TTC549 (cell line): ENCODE results near the gene EMC8.
"Not testable (repeated sequence)": the region's sequence is repeated elsewhere in the genome, so short reads cannot be mapped to it uniquely, and the experiment has no call there.

Experiments used
- FAIRE-seq: peaks from 2 replicates; lab custom pipeline; 2012; peaks lifted over from hg19 to GRCh38; lab: Jason Lieb, UNC

The EMC8 gene

DNA sequence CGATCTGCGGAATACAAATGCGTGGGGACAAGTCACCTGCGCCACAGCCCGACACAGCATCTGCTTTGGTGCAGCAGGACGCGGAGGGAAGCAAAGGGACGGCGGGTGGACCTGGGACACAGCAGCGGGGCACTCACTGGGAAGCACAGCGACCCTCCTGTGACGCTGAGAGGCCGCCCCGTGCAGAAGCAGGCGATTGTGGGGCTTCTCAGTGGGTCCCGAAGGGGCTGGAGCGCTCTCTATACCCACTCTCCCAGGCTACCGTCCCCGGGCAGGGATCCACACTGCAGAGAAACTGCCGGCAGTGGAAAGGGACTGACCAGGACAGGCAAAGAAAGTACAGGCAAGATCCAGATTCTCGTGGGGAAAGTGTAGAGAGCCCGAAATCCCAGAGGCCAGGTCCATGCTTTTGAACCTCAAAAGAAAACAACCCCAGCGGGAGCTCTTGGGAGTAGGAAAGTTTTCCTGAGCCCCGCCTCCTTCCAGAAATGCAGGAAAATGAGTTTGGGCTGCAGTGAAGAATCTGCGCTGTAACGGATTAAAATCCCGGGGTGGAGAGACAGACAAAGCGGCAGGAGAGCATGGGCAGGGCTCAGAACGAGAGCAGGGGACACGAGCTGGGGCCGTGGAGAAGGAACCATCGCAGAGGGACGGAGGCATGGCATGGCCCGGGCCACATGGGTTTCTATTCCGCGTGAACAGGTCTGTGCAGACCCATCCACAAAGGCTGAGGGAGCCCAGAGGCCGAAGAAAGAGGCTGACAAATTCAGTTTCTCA is 12.9 kb upstream of the EMC8 start:
- no peak for FAIRE-seq

DNA sequence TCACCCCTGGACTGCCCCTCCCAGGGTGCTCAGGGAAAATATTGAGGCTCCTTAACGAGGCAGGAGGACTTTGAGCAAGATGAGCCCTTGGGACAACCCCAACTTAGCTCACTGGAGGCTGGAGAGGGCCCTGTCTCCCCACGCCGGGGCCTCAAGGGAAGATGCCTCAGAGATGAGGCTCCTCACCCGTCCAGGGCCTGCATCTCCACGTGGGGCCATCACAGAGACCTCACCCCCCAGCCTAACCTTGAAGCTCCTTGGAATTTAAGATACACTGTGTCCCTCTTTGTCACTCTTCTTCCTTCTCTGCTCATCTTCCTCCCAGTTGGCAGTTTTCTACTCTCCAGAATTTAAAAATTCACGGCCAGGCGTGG is 11.4 kb upstream of the EMC8 start:
- no peak for FAIRE-seq

DNA sequence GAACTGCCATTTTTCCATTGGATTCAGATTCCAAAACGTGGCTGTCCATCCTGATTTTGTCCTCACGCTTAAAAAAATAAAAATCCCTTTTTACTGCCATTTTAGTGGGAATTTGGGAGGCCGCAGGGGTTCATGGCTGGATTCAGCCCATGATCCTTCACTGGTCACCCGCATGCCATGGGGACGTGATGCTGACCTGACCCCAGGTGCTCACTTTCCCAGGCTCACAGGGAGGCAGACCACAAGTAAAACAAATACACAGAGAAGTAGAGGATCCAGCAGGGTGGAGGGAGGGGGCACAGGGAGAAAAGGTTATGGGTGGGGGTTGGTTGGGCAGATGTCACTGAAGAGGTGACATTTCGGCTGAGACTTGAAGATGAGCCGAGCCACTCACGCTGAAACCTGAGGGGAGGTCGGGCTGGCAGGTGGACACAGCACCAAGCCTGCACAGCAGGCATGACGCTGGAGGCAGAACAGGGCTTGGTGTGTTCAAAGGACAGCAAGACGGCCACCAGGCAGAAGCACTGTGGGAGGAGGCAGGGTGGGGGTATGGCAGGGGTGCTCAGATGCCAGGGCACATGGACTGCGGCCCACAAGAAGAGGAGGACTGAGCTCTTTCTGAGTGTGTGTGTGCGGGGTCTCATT is 10.9 kb upstream of the EMC8 start:
- no peak for FAIRE-seq

DNA sequence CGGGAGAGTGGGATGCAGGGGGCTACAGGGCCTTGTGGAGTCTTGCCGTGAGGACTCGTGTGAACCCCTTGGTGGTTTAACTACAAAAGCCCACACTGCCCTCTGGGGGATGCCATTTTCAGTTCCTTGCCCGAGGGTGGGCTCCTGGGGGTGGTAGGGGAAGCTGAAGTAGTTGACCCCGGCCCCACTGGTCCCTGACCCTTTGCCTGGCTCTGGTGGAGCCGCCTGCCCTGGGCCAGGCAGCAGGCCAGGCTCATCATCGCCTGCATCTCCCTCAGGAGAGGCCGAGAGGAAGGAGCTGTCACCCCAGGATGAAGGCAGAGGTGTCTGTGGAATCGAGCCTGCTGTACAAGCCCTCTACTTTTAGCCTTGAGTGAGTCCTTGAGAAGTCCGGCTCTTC is 10.3 kb upstream of the EMC8 start:
- FAIRE-seq: no peak

DNA sequence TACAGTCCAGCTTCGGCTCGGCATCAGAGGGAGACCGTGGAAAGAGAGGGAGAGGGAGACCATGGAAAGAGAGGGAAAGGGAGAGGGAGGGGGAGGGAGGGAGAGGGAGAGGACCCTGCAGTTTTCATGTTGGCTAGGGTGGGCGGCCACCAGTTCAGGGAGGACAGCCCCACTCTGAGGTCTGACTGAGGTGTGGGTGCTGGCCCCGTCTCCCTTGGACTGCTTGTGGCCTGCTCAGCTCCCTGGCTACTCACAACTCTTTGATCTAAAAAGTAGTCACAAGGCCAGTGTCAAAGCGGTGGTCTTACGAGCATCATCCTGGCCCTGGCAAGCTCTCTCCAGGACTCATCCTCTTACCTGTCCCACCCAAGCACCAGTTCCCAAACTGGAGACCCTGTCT is 9.6 kb upstream of the EMC8 start:
- FAIRE-seq: no peak

DNA sequence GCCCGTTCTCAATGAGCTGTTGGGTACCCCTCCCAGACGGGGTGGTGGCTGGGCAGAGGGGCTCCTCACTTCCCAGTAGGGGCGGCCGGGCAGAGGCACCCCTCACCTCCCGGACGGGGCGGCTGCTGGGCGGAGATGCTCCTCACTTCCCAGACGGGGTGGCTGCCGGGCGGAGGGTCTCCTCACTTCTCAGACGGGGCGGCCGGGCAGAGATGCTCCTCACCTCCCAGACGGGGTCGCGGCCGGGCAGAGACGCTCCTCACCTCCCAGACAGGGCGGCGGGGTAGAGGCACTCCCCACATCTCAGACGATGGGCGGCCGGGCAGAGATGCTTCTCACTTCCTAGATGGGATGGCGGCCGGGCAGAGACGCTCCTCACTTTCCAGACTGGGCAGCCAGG is 8.8 kb upstream of the EMC8 start:
- FAIRE-seq: not testable (repeated sequence)

DNA sequence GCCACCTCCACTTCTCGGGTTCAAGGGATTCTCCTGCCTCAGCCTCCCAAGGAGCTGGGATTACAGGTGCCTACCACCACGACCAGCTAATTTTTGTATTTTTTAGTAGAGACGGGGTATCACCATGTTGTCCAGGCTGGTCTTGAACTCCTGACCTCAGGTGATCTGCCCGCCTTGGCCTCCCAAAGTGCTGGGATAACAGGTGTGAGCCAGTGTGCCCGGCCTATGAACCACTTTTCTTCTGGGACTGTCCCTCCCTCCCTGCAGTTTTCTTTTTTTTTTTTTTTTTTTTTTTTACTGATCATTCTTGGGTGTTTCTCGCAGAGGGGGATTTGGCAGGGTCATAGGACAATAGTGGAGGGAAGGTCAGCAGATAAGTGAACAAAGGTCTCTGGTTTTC is 8.0 kb upstream of the EMC8 start:
- FAIRE-seq: not testable (repeated sequence)

DNA sequence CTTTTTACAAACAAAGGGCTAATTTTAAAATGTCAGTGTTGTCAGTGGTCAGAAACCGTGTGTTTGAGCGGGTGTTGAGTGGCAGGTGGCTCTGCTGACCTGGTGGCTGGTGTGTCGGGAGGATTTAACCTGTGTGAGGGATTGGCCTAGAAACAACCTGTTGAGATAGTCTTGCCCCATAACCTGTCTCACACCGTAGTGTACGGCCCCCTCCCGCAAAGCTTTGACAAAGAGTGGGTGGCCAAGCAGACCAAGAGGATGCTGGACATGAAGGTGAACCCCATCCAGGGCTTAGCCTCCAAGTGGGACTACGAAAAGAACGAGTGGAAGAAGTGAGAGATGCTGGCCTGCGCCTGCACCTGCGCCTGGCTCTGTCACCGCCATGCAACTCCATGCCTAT is 7.2 kb upstream of the EMC8 start:
- FAIRE-seq: no peak

DNA sequence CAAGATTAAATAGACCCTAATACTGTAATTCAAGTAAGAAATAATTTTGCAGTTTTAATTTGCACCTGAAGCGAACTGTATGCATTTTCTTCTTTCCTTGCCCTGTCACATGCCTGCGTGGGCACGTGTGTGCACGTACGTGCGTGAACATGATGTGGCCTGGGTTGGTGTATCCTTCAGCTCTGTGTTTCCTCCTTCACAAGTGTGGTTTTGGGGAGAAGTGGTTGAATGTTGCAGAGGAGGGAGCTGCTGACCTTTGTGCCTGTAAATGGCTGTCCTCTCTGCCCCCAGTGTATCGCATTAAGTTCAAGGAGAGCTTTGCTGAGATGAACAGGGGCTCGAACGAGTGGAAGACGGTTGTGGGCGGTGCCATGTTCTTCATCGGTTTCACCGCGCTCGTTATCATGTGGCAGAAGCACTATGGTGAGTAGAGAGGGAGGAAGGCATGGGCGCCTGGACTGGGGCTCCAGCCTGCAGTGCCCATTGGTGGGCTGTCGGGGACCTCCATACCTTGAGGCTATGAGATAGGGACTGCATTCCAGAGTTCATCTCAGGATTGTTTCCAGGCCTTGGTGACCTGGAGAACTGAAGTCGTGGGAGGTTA is 6.2 kb upstream of the EMC8 start:
- no peak for FAIRE-seq

DNA sequence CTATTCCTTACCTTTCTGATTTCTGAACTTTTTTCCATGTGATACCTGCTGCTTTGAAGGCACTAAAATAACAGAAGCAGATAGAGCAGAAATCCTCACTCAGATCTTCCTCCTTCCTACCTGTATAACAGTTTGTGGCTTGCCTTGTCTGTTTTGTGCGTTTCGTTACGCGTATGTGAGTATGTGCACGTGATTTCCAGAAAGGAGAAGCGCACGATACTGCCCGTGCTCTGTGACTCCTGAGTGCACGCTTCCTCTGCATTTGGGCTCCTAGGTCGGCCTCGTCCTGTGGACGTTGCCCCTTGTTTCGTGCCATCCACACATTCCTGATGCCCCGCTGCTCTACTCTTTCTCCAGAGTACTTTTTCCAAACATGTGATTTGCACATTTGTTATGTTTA is 4.2 kb upstream of the EMC8 start:
- FAIRE-seq: no peak

DNA sequence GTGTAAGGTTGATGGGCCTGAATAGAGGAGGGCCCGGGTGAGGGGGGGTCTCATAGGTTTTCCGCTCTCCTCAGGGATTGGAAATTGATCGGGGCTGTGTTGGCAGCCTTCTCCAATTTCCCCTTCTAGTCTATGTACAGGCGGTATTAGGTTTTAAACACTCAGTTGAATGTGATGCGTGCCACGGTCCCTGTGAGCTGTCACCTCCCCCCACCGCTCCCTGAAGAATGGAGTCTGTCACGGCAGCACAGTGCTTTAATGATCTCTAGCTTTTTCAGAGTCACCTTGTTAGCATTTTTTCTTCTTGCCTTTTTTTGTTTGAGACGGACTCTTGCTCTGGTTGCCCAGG is 951 bp upstream of the EMC8 start:
- no peak for FAIRE-seq

DNA sequence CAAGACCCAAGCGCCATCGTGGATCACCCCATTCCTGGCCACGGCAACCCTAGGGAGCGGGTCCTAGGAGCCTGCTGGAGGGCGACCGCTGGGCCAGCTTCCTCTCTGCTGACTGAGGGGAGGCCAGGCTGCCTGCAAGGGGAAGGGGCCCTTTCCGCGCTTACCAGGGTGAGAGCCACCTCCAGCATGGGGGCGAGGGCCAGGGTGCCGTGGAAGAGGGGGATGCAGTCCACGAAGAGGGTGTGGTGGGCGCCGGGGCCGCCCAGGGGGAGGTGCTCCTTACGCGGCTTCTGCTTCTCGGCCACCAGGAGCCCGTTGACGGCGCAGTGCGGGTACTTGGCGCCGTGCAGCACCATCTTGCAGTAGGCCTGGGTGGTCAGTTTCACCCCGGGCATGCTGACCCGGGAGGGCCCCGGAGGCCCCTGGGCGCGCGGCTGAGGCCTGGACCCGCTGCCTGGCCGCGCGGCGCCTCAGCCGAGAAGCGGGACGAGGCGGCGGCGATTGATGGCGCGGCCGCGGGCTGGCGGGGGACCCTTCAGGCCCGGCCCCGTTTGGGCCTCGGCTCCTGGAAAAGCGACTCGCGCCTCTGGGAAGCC is 345 bp downstream of the EMC8 start:
- FAIRE-seq: no peak

DNA sequence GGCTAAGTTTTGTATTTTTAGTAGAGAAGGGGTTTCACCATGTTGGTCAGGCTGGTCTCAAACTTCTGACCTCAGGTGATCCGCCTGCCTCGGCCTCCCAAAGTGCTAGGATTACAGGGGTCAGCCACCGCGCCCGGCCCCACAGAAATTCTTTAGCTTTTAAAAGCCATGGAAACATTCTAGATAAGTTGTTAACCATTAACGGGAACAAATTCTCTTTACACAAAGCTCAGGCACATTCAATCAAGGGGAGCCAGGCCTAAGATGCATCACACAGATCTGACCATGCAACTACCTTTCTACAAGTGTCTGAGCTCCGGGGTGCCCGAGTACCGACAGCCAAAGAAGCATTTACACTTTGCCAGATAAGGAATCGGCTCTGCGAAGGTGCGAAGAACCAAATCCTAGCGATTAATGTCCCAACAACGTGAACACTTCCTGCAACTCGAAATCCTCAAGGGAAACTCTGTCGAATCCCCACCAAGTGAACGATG is 1.0 kb downstream of the EMC8 start:
- no peak for FAIRE-seq

DNA sequence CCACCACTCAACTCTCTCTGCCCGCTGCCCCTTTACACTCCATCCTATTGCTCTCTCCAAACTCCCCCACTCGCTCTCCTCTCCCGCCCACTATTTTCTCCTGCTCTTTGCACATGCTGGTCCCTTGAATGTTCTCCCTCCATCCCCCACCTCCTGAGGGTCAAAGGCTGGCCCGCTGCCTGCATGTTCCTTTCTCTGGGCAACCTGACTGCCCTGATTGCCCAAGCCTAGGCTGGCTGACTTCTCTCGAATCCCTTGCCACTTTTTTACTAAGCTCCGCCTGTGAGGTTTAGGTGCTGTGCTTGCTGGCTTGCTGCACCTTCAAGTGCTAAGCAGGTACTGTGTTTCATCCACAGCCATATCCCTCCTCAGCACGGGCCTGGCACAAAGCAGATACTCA is 2.7 kb downstream of the EMC8 start:
- no peak for FAIRE-seq

DNA sequence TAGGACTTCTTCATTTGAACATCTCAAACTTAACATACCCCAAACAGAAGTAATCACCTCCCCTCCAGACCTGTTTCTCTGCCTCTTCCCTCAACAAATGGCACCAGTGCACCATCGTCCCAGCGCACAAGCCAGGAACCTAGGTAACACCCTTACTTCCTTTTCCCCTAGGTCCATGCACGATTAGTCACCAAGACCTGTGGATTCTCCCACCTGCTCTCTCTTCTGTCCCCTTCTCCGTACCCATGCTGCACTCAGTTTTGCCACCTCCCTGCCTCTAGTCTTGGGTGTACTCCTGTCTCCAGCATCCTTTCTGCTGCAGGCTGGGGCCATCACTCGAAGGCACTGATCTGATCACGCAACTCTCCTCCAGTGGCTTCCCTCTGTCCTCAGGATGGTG is 3.2 kb downstream of the EMC8 start:
- no peak for FAIRE-seq

DNA sequence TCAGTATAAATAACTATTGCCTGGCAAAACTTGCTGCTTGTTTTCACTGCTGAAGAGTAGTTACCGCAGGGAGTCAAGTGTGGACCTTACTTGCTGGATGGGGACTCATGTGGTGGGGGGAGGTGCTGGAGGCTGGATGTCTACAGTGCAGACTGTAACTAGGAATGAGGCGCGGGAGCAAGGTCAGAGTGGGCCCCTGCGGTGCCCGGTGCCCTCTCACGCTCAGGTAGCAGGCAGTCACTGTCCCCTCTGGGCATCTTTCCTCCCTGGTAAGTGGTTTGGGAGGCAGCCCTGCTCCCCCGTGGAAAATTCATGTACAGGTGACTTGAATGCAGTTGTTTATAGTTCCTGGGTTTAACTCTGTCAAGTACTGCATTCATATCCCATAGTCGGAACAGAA is 4.6 kb downstream of the EMC8 start:
- FAIRE-seq: no peak

DNA sequence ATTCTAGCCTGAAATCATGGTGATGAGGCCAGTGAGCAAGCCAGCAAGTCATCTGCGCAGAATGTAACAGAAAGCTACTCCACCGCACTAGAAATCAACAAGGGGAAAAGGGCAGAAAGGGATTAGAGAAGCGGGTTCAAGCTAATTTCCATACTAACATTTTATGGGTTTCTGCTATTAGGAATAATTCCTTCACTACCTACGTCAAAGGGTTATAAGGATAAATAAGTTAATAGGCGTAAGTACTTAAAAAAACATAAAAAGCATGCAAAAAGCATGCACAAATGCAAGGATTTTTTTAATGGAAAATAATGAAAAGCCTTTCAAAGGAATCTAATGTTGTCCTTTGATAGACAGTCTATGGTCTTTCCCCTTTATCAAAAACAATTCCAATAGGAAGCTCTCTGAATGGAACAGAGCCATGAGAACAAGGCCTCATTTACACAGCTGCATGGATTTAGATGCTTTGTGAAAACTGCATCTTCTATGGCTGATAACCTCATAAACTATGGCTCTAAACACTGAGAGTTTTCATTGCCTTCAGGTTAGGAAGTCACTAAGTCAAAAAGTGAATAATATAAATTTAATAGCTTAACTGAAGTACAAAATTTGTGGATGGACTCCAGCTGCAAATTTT is 5.6 kb downstream of the EMC8 start:
- no peak for FAIRE-seq

DNA sequence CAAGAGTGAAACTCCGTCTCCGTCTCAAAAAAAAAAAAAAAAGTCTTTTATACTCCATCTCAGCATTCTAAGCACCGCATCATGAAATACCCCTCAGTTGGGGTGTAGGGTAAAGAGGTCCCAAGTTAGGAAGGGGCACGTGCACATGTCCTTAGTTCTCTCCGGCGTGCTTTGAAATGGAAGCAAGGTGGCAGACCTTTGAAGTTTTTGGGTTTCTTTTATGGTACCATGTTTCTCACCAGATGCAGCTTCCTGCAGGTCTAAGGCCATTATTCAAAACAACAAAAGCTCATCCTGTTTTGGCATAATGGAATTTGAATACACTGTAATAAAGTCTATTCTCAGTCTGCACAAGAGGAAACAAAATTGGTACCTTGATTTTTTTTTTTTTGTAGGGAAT is 9.6 kb downstream of the EMC8 start:
- no peak for FAIRE-seq

DNA sequence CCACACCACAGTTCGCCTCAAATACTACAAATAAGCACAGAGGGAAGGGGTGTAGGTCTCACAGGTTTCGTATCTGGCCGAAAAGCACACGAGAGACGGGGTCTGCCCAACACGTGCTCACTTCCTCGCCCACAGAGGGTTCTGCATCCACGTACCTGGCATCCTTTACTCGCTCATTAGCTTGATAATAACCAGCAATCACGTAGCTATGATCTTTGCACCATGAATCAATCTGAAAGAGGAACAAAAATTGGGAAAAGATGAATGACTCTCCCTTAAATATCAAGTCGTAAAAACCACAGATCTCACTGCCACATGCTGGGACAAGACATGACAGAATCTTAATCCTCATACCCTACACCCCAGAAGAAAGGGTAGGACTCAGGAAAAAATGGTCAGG is 10.5 kb downstream of the EMC8 start:
- no peak for FAIRE-seq

DNA sequence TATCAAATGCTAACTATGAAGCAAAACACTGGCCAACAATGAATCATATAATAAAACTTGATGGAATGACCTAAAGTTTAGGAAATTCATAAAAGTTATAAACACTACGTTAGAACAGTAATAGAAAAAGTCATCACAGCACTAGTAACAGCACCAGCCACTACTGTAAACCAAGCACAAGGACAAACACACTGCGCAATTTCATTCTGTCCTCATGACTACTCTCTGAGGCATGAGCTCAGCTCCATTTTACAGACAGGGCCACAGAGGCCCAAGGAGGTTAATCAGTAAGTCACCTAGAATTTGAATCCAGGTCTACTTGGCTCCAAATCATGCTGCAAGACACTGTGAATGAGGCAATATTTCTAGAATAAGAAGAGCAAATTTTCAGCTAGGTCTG is 13.4 kb downstream of the EMC8 start:
- FAIRE-seq: no peak

DNA sequence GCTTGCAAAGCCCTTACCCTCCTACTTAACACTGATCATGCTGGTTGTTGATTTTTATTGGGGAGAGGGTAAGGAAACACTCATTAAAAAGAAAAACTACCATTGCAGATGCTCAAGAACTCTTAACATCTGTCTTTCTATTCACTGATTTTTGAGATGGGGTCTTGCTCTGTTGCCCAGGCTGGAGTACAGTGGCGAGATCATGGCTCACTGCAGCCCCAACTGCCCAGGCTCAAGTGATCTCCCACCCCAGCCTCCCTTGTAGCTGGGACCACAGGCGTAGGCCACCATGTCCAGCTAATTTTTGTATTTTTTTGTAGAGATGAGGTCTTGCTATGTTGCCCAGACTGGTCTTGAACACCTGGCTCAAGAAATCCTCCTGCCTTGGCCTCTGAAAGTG is 14.5 kb downstream of the EMC8 start:
- no peak for FAIRE-seq

DNA sequence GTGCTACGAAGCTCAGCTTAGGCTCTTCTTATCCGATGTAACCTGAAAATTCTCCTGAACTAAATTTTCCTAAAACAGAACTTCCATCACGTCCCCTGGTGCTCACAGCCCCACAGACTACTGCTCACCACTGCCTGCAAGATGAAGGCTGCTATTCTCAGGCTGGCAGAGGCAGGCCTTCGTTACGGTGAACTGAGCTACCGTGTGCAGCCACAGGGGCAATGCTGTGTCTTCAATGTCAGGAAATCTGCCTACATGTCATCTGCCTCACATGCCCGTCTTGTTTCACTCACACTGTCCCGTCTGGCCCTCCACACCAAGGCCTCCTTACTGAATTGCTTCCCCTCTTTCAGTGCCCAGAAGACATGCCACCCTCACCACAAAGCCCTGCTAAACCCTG is 15.9 kb downstream of the EMC8 start:
- FAIRE-seq: no peak

DNA sequence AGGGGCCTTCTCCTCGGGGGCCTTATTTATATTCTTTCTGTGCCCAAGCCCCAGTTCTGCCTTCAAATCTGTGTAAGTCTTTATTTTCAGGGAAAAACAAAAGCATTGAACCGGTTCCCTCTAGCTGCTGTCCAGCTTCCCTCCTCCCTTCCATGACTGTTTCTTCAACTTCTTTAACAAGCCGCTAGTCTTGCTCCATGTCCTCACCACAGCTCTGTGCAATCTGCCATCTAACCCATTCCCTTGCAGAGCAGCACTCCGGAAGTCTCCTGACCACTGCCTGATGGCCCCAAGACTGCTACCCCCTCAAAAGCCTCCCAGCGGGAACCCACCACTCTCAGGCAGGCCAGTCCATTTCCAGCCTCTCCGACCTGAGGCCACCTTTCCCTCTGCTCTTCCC is 16.9 kb downstream of the EMC8 start:
- no peak for FAIRE-seq
